H9 (cell line): ENCODE data around the gene TAGLN. TPM values are rescaled to one million over a fixed set of nuclear protein-coding genes. Genes with fewer than 3 reads are reported as not detected.

ENCODE experiments used
- DNase-seq: peaks from one replicate; pipeline ENCODE4 v3.0.0-alpha.2; 2017
- H2AFZ ChIP-seq: one replicate; pipeline ENCODE4 v1.6.1; 2013; ENCODE audit warnings: mild to moderate bottlenecking, low read length, control low read depth, moderate library complexity
- H2AK5ac ChIP-seq: 2 replicates; pipeline ENCODE4 v1.6.1; 2013; ENCODE audit warnings: low read length, control low read depth, mixed read lengths; ENCODE audit not compliant: insufficient read length
- H2BK120ac ChIP-seq: one replicate; pipeline ENCODE4 v1.6.1; 2013; ENCODE audit warnings: low read depth, mild to moderate bottlenecking, low read length, control low read depth, inconsistent platforms; ENCODE audit not compliant: poor library complexity, severe bottlenecking
- H2BK12ac ChIP-seq: 2 replicates; pipeline ENCODE4 v1.6.1; 2013; ENCODE audit warnings: low read length, control low read depth, mixed read lengths, low read depth; ENCODE audit not compliant: insufficient read length
- H2BK15ac ChIP-seq: 2 replicates; pipeline ENCODE4 v1.6.1; 2013; ENCODE audit warnings: low read depth, low read length, control low read depth
- H2BK20ac ChIP-seq: one replicate; pipeline ENCODE4 v1.6.1; 2013; ENCODE audit warnings: low read depth, mild to moderate bottlenecking, low read length, control low read depth, inconsistent platforms; ENCODE audit not compliant: poor library complexity, severe bottlenecking
- H2BK5ac ChIP-seq: 2 replicates; pipeline ENCODE4 v1.6.1; 2013; ENCODE audit warnings: low read length, control low read depth, mixed read lengths; ENCODE audit not compliant: insufficient read length
- H3K14ac ChIP-seq: 2 replicates; pipeline ENCODE4 v1.6.1; 2013; ENCODE audit warnings: low read length, control low read depth; ENCODE audit not compliant: insufficient read depth
- H3K18ac ChIP-seq: 2 replicates; pipeline ENCODE4 v1.6.1; 2013; ENCODE audit warnings: low read depth, mild to moderate bottlenecking, mixed read lengths, low read length, control low read depth; ENCODE audit not compliant: insufficient read length
- H3K23ac ChIP-seq: 2 replicates; pipeline ENCODE4 v1.6.1; 2013; ENCODE audit warnings: low read length, control low read depth, mixed read lengths, low read depth; ENCODE audit not compliant: insufficient read length
- H3K23me2 ChIP-seq: 2 replicates; pipeline ENCODE4 v1.6.1; 2013; ENCODE audit warnings: low read depth, mild to moderate bottlenecking, mixed read lengths, low read length, control low read depth; ENCODE audit not compliant: insufficient read length, poor library complexity, severe bottlenecking
- H3K27ac ChIP-seq: 2 replicates; pipeline ENCODE4 v1.5.1; 2013; ENCODE audit warnings: low read length, control low read depth, mixed read lengths, low read depth; ENCODE audit not compliant: insufficient read length
- H3K27me3 ChIP-seq: 2 replicates; pipeline ENCODE4 v1.6.1; 2013; ENCODE audit warnings: low read length, control low read depth, inconsistent platforms; ENCODE audit not compliant: insufficient read depth
- H3K4ac ChIP-seq: 2 replicates; pipeline ENCODE4 v1.6.1; 2013; ENCODE audit warnings: low read depth, mild to moderate bottlenecking, control low read depth, inconsistent platforms, low read length, moderate library complexity
- H3K4me1 ChIP-seq: 2 replicates; pipeline ENCODE4 v1.6.1; 2013; ENCODE audit warnings: low read length, control low read depth, inconsistent platforms; ENCODE audit not compliant: insufficient read depth
- H3K4me2 ChIP-seq: 2 replicates; pipeline ENCODE4 v1.6.1; 2013; ENCODE audit warnings: low read length, control low read depth, mixed read lengths; ENCODE audit not compliant: insufficient read length, insufficient read depth
- H3K56ac ChIP-seq: 2 replicates; pipeline ENCODE4 v1.6.1; 2013; ENCODE audit warnings: low read depth, mild to moderate bottlenecking, mixed read lengths, low read length, control low read depth; ENCODE audit not compliant: insufficient read length
- H3K79me1 ChIP-seq: 2 replicates; pipeline ENCODE4 v1.6.1; 2013; ENCODE audit warnings: low read depth, mild to moderate bottlenecking, moderate library complexity, low read length, control low read depth, inconsistent platforms; ENCODE audit not compliant: insufficient read depth, poor library complexity, severe bottlenecking
- H3K79me2 ChIP-seq: 2 replicates; pipeline ENCODE4 v1.6.1; 2013; ENCODE audit warnings: low read length, control low read depth, inconsistent platforms; ENCODE audit not compliant: insufficient read depth
- H3K9ac ChIP-seq: 2 replicates; pipeline ENCODE4 v1.6.1; 2013; ENCODE audit warnings: low read length, control low read depth, mixed read lengths; ENCODE audit not compliant: insufficient read length; ENCODE audit errors: extremely low read depth
- H3K9me3 ChIP-seq: one replicate; pipeline ENCODE4 v1.6.1; 2013; ENCODE audit warnings: low read depth, low read length, inconsistent platforms; ENCODE audit not compliant: control insufficient read depth
- H3T11ph ChIP-seq: one replicate; pipeline ENCODE4 v1.6.1; 2013; ENCODE audit warnings: mild to moderate bottlenecking, low read length, control low read depth, inconsistent platforms
- H4K20me1 ChIP-seq: one replicate; pipeline ENCODE4 v1.6.1; 2013; ENCODE audit not compliant: control insufficient read depth, insufficient read length, insufficient read depth
- H4K5ac ChIP-seq: 2 replicates; pipeline ENCODE4 v1.6.1; 2013; ENCODE audit warnings: low read depth, mild to moderate bottlenecking, mixed read lengths, low read length, control low read depth; ENCODE audit not compliant: insufficient read length
- H4K8ac ChIP-seq: replicated peaks from 2 replicates; pipeline ENCODE4 v1.6.1; 2013; ENCODE audit warnings: low read length, control low read depth, mixed read lengths, low read depth; ENCODE audit not compliant: insufficient read length
- H4K91ac ChIP-seq: 2 replicates; pipeline ENCODE4 v1.6.1; 2013; ENCODE audit warnings: low read depth, mild to moderate bottlenecking, moderate library complexity, mixed read lengths, low read length, control low read depth; ENCODE audit not compliant: insufficient read length
- H3K27ac Mint-ChIP-seq, 3 experiments: 2 replicates in 2 of 3; 3 replicates in 1 of 3; pipeline ENCODE4 v1.8.0; 2020 to 2021; ENCODE audit warnings: mixed read lengths in 3 of 3, mild to moderate bottlenecking in 1 of 3, moderate library complexity in 1 of 3
- H3K27me3 Mint-ChIP-seq: 2 replicates; pipeline ENCODE4 v1.8.0; 2021; ENCODE audit warnings: low read depth, mild to moderate bottlenecking, moderate library complexity, mixed read lengths
- H3K36me3 Mint-ChIP-seq, 3 experiments: 2 replicates in 2 of 3; 3 replicates in 1 of 3; pipeline ENCODE4 v1.8.0; 2020 to 2021; ENCODE audit warnings: low read depth in 3 of 3, mixed read lengths in 3 of 3; ENCODE audit not compliant: insufficient read depth in 1 of 3
- H3K4me1 Mint-ChIP-seq, 2 experiments: 2 replicates each; pipeline ENCODE4 v1.8.0; 2020; ENCODE audit warnings: mixed read lengths in 2 of 2
- H3K4me3 Mint-ChIP-seq, 2 experiments: 2 replicates in 1 of 2; 3 replicates in 1 of 2; pipeline ENCODE4 v1.8.0; 2020 to 2021; ENCODE audit warnings: mild to moderate bottlenecking in 2 of 2, mixed read lengths in 2 of 2, moderate library complexity in 1 of 2
- H3K9me3 Mint-ChIP-seq, 2 experiments: 2 replicates in 1 of 2; 3 replicates in 1 of 2; pipeline ENCODE4 v1.8.0; 2020; ENCODE audit warnings: mild to moderate bottlenecking in 2 of 2, mixed read lengths in 2 of 2, moderate library complexity in 1 of 2
- WGBS: extraction: QIAGEN DNeasy Blood & Tissue Kit; methylation state at CpG from one replicate; pipeline ENCODE4 v1.1.7; 2013; ENCODE audit warnings: missing lambda C conversion rate, low lambda C conversion rate, mixed read lengths; ENCODE audit not compliant: insufficient read length; ENCODE audit errors: extremely low coverage; 5-methylcytosine and 5-hydroxymethylcytosine counted together
- total RNA-seq: library from RNA; stranded (reverse); gene quantifications from 2 replicates; pipeline ENCODE4 v1.2.1, GENCODE V29; 2021
- TF ChIP-seq, protein P1 (sequence below): fragments of 200-600 bp; sonication (generic); conservative IDR thresholded peaks from 3 replicates; pipeline ENCODE4 v1.8.0; 2021; ENCODE audit warnings: antibody characterized with exemption, mild to moderate bottlenecking

The TAGLN gene
- total RNA-seq, 1 experiment from 2014 or later, result 176 TPM

DNA sequence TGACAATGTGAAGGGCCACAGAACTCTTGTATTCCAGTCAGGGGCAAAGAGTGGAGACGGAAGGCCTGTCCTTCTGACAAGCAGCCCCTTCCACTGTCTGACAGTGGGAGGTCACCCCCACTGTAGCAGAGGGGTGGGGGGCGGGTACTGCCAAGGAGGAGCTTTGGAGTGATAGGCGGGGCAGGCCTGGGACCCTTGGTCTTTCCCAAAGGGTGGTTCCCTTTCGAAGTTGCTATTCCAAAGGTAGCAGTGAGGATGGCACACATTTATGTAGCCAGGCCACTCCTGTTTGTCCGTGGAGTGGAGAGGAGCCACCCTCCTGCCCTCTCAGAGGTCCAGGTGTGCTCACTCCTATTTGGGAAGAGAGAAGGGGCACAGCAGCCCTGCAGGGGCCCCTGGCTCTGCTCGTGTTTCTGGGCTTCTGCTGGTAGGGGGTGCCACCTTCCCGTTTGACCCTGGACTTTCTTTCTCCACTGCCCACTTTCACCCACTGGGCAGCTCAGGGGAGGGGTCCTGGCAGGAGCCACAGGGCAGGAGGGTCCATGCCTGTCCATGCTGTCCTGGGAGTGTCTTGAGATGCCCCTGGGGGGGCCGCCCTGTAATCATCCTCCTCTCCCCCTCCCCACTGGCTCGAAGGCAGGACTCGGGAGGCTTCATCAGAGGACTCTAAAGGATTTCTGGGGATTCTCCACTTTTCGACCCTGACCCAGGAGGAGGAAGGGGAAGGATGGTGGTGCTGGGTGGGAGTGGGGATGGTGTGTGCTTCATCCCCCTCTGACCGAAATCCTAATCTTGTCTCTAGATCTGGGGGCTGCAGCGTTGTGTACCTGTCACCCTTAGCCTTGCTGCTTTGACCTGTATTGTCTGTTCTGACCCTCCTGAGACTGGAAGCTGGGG is 994 bp downstream of the TAGLN start:
- H3K79me1 ChIP-seq, result no peaks in the 10 kb centered on the region
- H3K23ac ChIP-seq, result no peak overlapping the region
- H2BK12ac ChIP-seq, result no peak overlapping the region
- H3K4me1 ChIP-seq, result no peaks in the 10 kb centered on the region
- H3K14ac ChIP-seq, result peak overlapping the region; percentile 88
- H3K9ac ChIP-seq, result peak overlapping the region; percentile 69
- H3K27me3 ChIP-seq, result no peaks in the 10 kb centered on the region
- no peaks in the 10 kb centered on the region for H3K9me3 ChIP-seq
- H2BK5ac ChIP-seq, result no peak overlapping the region
- peak overlapping the region; percentile 72 for H3K4me2 ChIP-seq
- H4K5ac ChIP-seq, result no peak overlapping the region
- H3K4me1 Mint-ChIP-seq, result peaks cover 35 to 40% of the 10 kb centered on the region in 2 experiments
- H3K9me3 Mint-ChIP-seq, result peaks cover 0 to 3% of the 10 kb centered on the region in 2 experiments; a peak in 1 of 5 replicates
- DNase-seq, result no peak
- H2AFZ ChIP-seq, result no peak overlapping the region
- H4K8ac ChIP-seq, result no peak overlapping the region
- no peak overlapping the region; the same call in 1 of the 2 replicates for H3K4ac ChIP-seq
- H3K27me3 Mint-ChIP-seq, result no peaks in the 10 kb centered on the region
- H3K79me2 ChIP-seq, result peaks cover 3% of the 10 kb centered on the region; the same call in 1 of the 2 replicates
- H3K4me3 Mint-ChIP-seq, result peak overlapping the region; percentile 70 to 74
- H3K27ac Mint-ChIP-seq, result peak overlapping the region in 2 of 3 experiments; percentile 18 to 89; a peak in 3 of 7 replicates
- peaks cover 8% of the 10 kb centered on the region for H3K23me2 ChIP-seq
- peak overlapping the region; percentile 20 for H4K91ac ChIP-seq
- no peaks in the 10 kb centered on the region for H4K20me1 ChIP-seq
- WGBS, result no CpG with 5 or more reads among the region's 13 CpGs
- H2BK15ac ChIP-seq, result no peak overlapping the region
- no peak overlapping the region for H2BK20ac ChIP-seq
- H3K36me3 Mint-ChIP-seq, result peaks cover 7 to 35% (median 24%) of the 10 kb centered on the region in 3 experiments; a peak in 6 of 7 replicates
- peak overlapping the region; percentile 91 for H3K18ac ChIP-seq
- no peak overlapping the region for H3T11ph ChIP-seq
- H2AK5ac ChIP-seq, result no peak overlapping the region
- H3K27ac ChIP-seq, result no peak overlapping the region
- H3K56ac ChIP-seq, result no peak overlapping the region
- H2BK120ac ChIP-seq, result no peak overlapping the region
- TF ChIP-seq, protein P1, sequence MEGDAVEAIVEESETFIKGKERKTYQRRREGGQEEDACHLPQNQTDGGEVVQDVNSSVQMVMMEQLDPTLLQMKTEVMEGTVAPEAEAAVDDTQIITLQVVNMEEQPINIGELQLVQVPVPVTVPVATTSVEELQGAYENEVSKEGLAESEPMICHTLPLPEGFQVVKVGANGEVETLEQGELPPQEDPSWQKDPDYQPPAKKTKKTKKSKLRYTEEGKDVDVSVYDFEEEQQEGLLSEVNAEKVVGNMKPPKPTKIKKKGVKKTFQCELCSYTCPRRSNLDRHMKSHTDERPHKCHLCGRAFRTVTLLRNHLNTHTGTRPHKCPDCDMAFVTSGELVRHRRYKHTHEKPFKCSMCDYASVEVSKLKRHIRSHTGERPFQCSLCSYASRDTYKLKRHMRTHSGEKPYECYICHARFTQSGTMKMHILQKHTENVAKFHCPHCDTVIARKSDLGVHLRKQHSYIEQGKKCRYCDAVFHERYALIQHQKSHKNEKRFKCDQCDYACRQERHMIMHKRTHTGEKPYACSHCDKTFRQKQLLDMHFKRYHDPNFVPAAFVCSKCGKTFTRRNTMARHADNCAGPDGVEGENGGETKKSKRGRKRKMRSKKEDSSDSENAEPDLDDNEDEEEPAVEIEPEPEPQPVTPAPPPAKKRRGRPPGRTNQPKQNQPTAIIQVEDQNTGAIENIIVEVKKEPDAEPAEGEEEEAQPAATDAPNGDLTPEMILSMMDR, result no peak
